ENCODE measurements around the gene CCDC92. TPM values are rescaled to one million over a fixed set of nuclear protein-coding genes. Genes with fewer than 3 reads are reported as not detected.

CCDC92 gene
- total RNA-seq, 2 donors from 2014 or later = 34.4 to 39.2 TPM

GRCh38 chr12:124018539-124018938 is 45.9 kb upstream of the CCDC92 start:
- Histone ChIP-seq H3K27ac (no peak overlapping the region), H3K36me3 (no peaks in the 10 kb centered on the region), H3K27me3 (no peaks in the 10 kb centered on the region), H3K4me1 (peaks cover 0 to 6% of the 10 kb centered on the region in 2 donors), H3K9me3 (no peaks in the 10 kb centered on the region), H3K4me3 (no peak overlapping the region)
- peak; percentile 50 for DNase-seq (ENCODE audit: low spot score)
- no peak for TF ChIP-seq CTCF (IDR thresholded peaks at IDR 0.05)

- Histone ChIP-seq H3K27me3 (no peaks in the 10 kb centered on the region), H3K9me3 (no peaks in the 10 kb centered on the region), H3K36me3 (peaks cover 11% of the 10 kb centered on the region), H3K4me1 (peaks cover 0 to 6% of the 10 kb centered on the region in 2 donors), H3K27ac (no peak overlapping the region), H3K4me3 (no peak overlapping the region)
- no peak for DNase-seq (ENCODE audit: low spot score)
- TF ChIP-seq CTCF (IDR thresholded peaks at IDR 0.05) = no peak
Observed at GRCh38 chr12:124017064-124017463, 44.4 kb upstream of the CCDC92 start.

GRCh38 chr12:124015494-124016461 is 43.1 kb upstream of the CCDC92 start:
- no peak overlapping the region for H3K4me3 ChIP-seq
- no peak for TF ChIP-seq CTCF (IDR thresholded peaks at IDR 0.05)
- peaks cover 0 to 6% of the 10 kb centered on the region in 2 donors for H3K4me1 ChIP-seq
- peak overlapping the region in 1 of 2 donors; percentile 21 for H3K27ac ChIP-seq
- H3K36me3 ChIP-seq = peaks cover 22% of the 10 kb centered on the region
- no peaks in the 10 kb centered on the region for H3K27me3 ChIP-seq
- no peak for DNase-seq (ENCODE audit: low spot score)
- no peaks in the 10 kb centered on the region for H3K9me3 ChIP-seq

GRCh38 chr12:124013073-124013472 is 40.4 kb upstream of the CCDC92 start:
- H3K36me3 ChIP-seq = peaks cover 27% of the 10 kb centered on the region
- H3K4me1 ChIP-seq = peaks cover 0 to 14% of the 10 kb centered on the region in 2 donors
- no peak overlapping the region for H3K4me3 ChIP-seq
- no peaks in the 10 kb centered on the region for H3K9me3 ChIP-seq
- H3K27ac ChIP-seq = no peak overlapping the region
- no peak for DNase-seq (ENCODE audit: low spot score)
- no peaks in the 10 kb centered on the region for H3K27me3 ChIP-seq
- TF ChIP-seq CTCF (IDR thresholded peaks at IDR 0.05) = no peak

GRCh38 chr12:124011435-124012115 is 38.9 kb upstream of the CCDC92 start:
- Histone ChIP-seq H3K9me3 (no peaks in the 10 kb centered on the region), H3K27ac (no peak overlapping the region), H3K4me3 (no peak overlapping the region), H3K4me1 (peaks cover 0 to 27% of the 10 kb centered on the region in 2 donors), H3K27me3 (no peaks in the 10 kb centered on the region), H3K36me3 (peaks cover 27% of the 10 kb centered on the region)
- no peak for DNase-seq (ENCODE audit: low spot score)
- no peak for TF ChIP-seq CTCF (IDR thresholded peaks at IDR 0.05)

Measured in right atrium auricular region (tissue), 2 donors.